ENCODE data around the gene SIX2.

The SIX2 gene

GRCh38 chr2:45018023-45018422, 8.8 kb upstream of the SIX2 start:
- FAIRE-seq = no peak

- no peak for FAIRE-seq
These were observed 5.6 kb upstream of the SIX2 start for GRCh38 chr2:45014831-45015230.

GRCh38 chr2:45014016-45014702, 4.9 kb upstream of the SIX2 start:
- FAIRE-seq = no peak

DNA sequence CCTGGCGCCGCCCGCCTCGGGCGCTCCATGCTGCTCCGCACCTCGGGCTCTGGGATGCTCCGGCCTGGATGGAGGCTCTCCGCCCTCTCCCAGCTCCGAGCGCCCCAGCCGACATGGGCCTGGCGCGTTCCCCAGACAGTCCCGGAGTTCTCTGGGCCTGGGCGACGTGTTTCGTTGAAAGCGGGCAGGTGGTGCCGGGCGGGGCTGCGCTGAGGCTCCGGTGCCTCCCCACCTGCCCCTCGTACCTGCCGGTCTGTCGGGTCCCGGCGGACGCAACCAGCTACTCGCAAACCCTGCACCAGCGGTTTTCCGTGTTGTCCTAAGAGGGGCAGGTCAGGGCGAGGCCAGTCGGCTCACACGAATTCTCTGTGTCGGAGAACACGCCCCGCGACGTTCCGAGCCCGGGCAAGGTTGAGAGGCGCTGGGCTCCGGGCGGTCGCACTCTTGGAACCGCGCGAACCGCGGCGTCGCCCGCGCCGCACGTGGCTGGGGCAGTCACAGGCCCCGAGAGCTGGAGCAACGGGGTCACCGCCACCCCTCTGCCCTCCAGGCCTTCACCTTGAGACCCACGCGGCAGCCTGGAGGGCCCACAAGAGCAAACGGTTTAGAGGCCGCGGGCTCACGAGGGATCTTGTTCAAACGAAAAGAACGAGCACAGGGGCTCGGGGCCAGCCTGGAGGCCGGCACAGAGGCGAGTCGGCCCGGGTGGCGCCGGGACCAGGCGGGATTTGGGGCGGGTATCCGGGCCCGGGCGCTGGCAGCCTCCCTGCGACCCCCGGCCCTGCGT, 4.2 kb upstream of the SIX2 start:
- no peak for FAIRE-seq

GRCh38 chr2:45012733-45013132, 3.5 kb upstream of the SIX2 start:
- no peak for FAIRE-seq

- FAIRE-seq = no peak
These were observed 2.7 kb upstream of the SIX2 start for GRCh38 chr2:45011621-45012602.

DNA sequence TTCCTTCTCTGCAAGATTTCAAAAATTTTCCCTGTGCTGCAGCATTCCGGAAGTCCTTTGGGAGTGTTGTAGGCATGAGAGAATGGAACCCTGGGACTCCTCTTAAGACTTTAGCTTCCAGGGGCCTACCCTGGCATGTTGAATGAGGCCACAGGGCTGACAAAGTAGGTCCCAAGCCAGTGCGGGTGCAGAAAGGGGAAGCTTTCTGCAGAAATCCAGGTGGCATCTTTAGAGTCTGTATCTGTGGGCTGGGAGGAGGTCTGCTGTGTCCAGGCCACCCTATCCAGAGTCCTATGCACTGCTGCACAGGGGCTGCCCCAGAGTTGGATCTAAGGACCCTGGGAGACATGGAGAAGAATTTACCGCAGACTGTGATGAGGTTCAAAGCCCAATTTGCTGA, 1.9 kb upstream of the SIX2 start:
- no peak for FAIRE-seq

DNA sequence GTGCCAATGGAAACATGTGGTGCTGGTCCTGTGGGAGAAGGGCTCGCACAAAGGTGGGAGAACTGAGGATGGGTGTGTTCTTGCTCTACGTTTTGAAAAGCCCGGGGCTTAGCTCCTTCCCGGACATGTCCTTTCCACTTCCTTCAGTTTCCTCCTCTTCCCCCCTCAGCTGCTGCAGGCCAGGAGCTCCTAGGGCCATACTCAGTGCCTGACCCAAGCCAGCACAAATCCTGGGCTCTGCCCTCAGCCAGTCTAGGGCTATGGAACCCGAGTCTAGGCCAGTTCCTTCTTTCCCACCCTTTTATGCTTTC, 1.4 kb upstream of the SIX2 start:
- no peak for FAIRE-seq

GRCh38 chr2:45009928-45010701, 863 bp upstream of the SIX2 start:
- FAIRE-seq = no peak

DNA sequence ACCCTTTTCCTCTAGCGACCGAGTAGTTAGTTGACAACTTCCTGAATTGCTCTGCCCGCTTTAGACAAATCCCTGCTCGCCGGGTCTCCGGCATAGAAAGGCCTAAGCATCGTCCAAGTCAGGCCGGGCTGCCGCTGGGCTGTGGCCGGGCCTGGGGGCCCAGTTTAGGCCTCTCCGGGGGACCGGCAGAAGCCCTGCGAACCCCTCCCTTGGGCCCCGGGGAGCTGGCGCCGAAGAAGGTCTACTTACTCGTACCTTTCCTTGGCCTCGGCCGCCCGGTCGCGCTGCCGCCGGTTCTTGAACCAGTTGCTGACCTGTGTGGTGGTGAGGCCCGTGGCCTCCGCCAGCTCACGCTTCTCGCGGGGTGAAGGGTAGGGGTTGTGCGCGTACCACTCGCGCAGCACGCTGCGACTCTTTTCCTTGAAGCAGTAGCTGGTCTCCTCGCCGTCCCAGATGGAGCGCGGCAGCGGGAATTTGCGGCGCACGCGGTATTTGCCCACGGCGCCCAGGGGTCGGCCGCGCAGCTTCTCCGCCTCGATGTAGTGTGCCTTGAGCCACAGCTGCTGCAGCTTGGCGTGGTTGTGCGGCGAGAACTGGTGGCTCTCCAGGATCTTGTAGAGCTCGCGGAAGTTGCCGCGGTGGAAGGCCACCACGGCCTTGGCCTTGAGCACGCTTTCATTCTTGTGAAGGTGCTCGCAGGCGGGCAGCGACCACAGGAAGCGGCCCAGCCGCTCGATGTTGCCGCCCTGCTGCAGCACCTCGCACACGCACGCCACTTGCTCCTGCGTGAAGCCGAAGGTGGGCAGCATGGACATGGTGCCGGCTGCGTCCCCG, 739 bp downstream of the SIX2 start:
- no peak for FAIRE-seq

- no peak for FAIRE-seq
These were observed 1.3 kb downstream of the SIX2 start for GRCh38 chr2:45007961-45008295.

- FAIRE-seq = no peak
These were observed 2.3 kb downstream of the SIX2 start for GRCh38 chr2:45006942-45007287.

DNA sequence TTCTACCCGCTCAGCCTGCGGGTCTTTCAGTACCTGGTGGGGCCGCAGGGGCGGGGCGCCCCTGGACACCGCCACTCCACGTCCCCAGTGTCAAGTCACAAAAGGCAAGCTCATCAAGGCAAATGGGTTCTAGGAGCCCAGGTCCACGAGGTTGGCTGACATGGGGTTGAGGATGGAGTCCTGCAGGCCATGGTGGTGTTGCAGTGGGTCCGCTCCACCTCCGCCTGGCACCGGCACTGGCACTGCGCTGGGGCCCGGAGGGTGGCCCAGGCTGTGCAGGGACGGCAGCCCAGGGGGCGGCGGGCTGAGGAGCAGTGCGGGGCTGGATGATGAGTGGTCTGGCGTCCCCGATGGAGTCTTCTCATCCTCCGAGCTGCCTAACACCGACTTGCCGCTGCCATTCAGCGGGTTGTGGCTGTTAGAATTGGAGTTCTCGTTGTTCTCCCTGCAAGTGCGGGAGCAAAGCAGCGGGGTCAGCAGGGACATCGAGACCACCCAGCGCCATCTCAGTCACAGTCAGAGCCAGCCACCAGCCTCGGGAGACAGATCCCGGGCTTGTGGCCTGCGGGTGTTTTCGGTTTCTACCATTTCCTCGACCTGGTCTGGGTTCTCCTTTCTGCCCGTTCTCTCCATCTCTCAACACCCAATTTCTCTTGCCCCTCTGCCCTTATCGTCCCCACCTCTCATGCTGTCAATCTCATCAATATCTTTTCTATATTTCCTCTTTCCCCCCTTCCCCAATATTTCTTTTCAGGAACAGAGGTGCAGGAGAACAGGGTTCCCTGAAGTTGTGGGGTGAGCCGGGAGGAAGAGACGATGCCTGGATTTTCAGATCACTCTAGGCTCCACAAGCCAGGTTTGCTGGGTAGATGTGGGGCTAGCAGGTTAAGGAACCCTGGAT, 3.0 kb downstream of the SIX2 start:
- FAIRE-seq = no peak

DNA sequence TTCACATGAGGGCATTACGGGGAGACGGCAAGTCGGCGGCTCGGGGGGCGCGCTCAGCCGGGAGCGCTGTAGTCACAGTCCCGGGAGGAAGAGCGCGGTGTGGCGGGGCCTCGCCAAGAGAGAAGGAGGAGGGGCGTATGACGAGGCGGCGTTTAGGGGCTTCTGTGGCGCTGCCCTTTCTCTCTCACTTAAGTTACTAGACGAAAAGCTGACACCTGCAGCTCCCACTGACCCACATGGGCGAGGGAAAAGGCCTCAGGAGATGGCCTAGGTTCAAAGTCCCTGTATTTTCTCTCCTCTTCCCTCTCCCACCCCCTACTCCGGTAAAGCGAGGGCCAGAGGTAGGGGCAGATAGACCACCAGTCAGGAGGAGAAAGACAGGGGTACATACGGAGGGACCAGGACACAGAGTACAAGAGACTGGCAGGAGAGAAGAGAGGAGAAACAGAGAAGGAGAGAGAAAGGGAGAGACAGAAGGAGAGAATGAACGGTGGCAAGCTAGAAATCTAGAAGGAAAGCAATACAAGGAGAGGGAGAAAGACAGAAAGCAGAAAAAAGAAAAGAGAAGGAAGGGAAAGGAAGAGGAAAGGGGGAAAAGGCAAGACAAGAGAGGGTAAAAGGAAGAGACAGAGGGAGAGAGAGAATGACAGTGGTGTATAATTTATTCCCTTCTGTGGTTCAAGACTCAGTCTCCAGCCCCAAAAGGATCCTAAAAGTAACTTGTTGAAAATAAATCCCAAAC, 3.8 kb downstream of the SIX2 start:
- FAIRE-seq = no peak

DNA sequence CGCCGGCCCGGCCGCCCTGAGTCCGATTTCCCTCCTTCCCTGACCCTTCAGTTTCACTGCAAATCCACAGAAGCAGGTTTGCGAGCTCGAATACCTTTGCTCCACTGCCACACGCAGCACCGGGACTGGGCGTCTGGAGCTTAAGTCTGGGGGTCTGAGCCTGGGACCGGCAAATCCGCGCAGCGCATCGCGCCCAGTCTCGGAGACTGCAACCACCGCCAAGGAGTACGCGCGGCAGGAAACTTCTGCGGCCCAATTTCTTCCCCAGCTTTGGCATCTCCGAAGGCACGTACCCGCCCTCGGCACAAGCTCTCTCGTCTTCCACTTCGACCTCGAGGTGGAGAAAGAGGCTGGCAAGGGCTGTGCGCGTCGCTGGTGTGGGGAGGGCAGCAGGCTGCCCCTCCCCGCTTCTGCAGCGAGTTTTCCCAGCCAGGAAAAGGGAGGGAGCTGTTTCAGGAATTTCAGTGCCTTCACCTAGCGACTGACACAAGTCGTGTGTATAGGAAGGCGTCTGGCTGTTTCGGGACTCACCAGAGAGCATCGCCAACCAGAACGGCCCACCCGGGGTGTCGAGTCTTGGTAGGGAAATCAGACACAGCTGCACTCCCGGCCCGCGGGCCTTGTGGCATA, 4.6 kb downstream of the SIX2 start:
- FAIRE-seq = no peak

DNA sequence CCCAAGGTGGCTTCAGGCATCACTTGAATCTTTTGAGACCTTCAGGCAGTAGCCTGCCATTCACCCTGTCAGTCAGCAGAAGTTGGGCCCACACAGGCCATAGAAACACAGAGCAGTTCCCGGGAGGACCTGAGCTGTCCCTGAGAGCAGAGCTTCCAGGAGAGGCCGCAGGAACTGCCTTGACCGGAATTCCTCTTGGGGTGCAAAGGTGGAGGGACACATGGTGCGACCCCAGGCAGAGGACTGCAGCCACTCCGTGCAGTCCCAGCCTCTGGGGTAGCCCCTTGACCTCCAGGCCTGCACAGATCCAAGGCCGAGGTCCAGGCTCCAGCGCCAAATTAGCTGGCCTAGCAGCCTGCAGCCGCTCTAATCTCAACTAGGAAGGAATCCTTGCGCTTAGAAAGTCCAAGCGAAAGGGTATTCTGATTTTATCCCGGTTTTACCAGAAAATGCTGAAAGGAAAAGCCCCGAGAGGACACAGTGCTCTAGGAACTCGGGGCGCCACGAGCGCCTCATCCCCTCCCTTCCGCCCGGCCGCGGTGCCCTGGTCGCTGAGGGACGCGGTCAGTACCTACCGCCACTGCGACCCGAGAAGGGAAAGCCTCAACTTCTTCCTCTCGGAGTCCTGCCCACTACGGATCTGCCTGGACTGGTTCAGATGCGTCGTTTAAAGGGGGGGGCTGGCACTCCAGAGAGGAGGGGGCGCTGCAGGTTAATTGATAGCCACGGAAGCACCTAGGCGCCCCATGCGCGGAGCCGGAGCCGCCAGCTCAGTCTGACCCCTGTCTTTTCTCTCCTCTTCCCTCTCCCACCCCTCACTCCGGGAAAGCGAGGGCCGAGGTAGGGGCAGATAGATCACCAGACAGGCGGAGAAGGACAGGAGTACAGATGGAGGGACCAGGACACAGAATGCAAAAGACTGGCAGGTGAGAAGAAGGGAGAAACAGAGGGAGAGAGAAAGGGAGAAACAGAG, 5.4 kb downstream of the SIX2 start:
- FAIRE-seq = no peak

GRCh38 chr2:45002686-45003085, 6.6 kb downstream of the SIX2 start:
- no peak for FAIRE-seq

GRCh38 chr2:45001869-45002385, 7.3 kb downstream of the SIX2 start:
- FAIRE-seq = no peak

All from endometrium (tissue), 2 donors.